GM10266 (cell line): ENCODE measurements around the gene DPF3.

Source experiments
- DNase-seq: peaks from one replicate; pipeline ENCODE4 v3.0.0; 2012; ENCODE audit errors: extremely low spot score
- TF ChIP-seq, protein P1 (sequence below): IDR thresholded peaks from 2 replicates; pipeline ENCODE4 v1.5.1; 2012; ENCODE audit warnings: mild to moderate bottlenecking, low read depth; ENCODE audit not compliant: control insufficient read depth, insufficient read depth; ENCODE audit errors: missing control alignments

DPF3 gene

DNA sequence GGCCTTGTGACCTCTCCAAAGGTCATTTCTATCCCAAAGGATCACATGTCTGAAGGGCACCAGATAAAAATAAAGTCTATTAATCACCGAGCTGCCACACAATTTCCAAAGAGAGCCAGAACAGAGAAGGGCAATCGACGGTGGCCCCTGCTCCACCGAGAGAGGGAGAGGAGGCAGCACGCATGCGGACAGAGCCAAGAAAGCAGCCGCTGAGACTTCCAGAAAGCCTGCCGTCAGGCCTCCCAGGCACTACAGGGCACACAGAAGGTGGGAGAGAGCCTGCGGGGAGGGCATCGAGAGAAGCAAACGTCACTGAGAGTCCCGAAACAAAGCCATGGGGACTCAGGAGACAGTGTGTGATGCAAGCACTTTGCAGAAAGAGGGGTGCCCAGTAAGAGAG, 182.0 kb downstream of the DPF3 start:
- TF ChIP-seq, protein P1, sequence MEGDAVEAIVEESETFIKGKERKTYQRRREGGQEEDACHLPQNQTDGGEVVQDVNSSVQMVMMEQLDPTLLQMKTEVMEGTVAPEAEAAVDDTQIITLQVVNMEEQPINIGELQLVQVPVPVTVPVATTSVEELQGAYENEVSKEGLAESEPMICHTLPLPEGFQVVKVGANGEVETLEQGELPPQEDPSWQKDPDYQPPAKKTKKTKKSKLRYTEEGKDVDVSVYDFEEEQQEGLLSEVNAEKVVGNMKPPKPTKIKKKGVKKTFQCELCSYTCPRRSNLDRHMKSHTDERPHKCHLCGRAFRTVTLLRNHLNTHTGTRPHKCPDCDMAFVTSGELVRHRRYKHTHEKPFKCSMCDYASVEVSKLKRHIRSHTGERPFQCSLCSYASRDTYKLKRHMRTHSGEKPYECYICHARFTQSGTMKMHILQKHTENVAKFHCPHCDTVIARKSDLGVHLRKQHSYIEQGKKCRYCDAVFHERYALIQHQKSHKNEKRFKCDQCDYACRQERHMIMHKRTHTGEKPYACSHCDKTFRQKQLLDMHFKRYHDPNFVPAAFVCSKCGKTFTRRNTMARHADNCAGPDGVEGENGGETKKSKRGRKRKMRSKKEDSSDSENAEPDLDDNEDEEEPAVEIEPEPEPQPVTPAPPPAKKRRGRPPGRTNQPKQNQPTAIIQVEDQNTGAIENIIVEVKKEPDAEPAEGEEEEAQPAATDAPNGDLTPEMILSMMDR, result no peak
- DNase-seq, result no peak

DNA sequence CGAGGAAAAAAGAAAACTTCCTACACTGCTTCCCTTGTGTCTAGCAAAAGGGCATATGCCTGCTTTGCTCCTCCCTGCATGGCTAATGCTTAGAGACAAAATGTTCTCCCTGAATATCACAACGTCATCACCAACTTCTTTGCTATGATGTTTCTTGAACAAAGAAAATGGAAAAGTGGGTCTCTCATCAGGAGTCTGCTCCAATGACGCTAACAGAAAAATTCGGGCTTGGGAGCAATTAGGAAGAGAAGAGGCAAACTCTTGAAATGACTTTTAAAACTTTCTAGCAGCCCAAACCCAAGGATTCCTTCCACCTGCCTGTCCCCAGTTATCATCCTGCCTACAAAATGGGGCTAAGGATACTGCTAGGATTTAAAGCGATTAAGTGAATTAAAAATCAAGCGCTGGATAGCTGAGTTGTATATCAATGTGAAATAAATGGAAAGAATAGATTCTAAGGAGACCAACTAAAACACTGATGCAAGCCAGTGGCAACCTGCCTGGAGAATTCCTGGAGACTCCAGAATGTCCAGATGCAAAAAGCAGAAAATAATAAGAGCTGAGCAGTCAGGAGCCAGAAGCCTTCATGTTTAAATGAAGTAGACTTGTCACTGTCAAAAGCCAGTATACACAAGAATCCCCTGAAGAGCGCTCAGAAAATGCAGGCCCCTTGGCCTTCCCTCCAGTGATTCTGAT, 183.8 kb downstream of the DPF3 start:
- TF ChIP-seq, protein P1, result no peak
- no peak for DNase-seq

DNA sequence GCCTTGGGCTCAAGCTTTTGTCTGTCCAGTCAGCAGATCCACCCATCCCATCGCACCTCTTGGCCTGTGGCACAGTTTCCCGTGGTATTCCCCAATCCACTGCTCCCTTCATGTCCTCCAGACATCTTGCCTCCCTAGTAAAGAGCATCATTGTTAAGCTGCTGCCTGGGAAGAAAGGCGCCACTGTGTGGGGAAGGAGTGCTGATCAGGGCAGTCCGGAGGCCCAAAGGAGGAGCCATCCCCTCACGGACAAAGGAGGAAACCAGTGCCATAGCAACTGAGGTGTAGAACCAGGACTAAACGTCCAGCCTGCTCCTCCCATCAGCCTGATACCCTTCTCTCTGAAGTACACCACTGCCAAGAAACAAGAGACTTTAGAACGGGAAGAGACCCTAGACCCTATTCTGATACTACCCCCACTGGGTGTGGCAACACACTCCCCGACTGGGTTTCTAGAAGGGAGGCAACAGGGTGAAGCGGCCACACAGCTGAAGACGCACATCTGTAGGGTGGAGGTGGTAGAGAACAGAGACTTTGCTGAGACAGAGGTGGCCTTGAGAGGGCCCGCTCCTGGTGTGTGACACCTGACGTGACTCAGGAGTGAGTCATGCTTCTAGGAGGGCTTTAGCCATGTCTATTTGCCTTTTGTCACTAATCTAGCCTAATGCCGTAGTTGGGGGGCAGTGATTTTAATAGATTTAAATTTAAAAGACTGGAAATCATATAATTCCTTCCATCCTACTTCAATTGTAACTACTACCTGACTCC, 185.0 kb downstream of the DPF3 start:
- DNase-seq, result no peak
- TF ChIP-seq, protein P1, result no peak

DNA sequence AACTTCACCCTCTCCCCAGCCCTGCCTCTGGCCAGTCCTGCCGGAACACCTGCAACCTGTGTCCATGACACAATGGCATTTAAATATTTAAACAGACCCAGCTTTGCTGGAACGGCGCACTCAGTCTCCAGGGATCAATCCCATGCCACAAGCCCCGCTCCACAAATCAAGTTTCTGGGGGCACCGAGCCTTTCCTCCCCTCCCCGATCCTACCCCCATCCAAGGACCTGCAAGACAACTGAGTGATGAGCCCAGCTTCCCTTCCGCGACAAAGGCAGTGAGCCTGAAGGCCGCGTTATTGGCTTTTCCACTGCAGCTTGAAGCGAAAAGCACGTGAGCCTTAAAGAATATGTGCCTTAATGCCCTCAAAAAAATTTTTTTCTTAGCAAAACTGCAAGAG, 185.7 kb downstream of the DPF3 start:
- DNase-seq, result no peak
- TF ChIP-seq, protein P1, result no peak

DNA sequence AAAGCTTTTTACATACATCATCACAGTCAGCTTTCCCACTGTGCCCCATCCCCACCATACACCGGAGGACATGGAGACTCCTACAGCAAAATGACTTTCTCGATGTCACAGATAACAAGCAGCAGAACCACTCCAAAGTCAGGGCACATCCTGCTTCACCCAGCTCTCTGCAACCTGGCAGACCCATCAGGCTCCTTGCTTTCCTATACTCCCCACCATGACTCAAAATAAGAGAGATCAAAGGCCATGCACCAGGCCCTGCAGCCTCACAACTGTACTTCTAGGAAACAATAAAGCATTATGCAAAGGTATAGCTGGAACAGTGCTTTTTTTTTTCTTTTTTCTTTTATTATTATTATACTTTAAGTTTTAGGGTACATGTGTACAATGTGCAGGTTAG, 187.4 kb downstream of the DPF3 start:
- TF ChIP-seq, protein P1, result no peak
- DNase-seq, result no peak

DNA sequence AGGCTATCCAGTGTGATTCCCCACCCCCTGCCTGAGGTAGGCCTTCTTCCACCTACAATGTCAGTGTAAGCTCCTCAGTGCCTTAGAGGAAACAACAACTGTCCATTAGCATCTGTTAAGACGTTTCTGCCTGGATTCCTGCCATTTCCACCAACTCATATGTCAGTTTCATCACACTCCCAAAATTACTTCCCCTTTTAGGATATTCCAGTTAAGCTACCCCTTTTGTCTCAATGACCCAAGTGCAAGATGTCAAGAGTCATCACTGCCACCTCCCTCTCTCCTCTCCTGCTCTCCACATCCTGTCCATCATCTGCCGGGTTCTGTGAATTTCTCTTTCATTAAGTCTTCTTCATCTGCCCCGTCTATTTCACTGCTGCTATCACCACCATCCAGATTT, 189.4 kb downstream of the DPF3 start:
- TF ChIP-seq, protein P1, result no peak
- DNase-seq, result no peak

DNA sequence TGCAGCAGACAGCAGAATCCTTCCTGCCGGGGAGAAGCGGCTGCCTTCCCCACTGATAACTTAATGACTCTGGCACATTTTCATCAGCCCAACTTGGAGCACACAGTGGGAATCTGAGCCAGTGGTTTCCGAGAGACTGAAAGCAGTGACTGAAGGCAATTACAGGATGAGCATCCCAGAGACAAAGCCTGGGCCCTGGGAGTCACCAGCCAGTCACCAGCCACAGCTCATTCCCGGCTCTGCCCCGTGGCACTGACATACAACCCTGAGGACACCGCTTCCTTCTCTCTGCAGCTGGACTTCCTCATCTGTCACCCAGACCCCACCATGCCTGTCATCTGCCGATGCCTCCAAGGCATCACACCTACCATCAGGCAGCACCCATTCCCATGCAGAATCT, 192.3 kb downstream of the DPF3 start:
- no peak for DNase-seq
- TF ChIP-seq, protein P1, result no peak
